WI38 (cell line): ENCODE data around the gene COL23A1.
"Not testable (repeated sequence)": the region's sequence is repeated elsewhere in the genome, so short reads cannot be mapped to it uniquely, and the experiment has no call there.

Source experiments
- H3K4me3 ChIP-seq: 2 replicates; pipeline ENCODE4 v1.5.1; 2011; ENCODE audit warnings: low read depth, mild to moderate bottlenecking, control low read depth, low read length
- TF ChIP-seq, protein P1 (sequence below): IDR thresholded peaks from 2 replicates; pipeline ENCODE4 v1.5.1; 2012; ENCODE audit warnings: low read depth, mild to moderate bottlenecking, control low read depth, low read length

COL23A1 gene

GRCh38 chr5:178307267-178308045, 282.7 kb downstream of the COL23A1 start:
- TF ChIP-seq, protein P1, sequence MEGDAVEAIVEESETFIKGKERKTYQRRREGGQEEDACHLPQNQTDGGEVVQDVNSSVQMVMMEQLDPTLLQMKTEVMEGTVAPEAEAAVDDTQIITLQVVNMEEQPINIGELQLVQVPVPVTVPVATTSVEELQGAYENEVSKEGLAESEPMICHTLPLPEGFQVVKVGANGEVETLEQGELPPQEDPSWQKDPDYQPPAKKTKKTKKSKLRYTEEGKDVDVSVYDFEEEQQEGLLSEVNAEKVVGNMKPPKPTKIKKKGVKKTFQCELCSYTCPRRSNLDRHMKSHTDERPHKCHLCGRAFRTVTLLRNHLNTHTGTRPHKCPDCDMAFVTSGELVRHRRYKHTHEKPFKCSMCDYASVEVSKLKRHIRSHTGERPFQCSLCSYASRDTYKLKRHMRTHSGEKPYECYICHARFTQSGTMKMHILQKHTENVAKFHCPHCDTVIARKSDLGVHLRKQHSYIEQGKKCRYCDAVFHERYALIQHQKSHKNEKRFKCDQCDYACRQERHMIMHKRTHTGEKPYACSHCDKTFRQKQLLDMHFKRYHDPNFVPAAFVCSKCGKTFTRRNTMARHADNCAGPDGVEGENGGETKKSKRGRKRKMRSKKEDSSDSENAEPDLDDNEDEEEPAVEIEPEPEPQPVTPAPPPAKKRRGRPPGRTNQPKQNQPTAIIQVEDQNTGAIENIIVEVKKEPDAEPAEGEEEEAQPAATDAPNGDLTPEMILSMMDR, result no peak

GRCh38 chr5:178306430-178307225, 283.6 kb downstream of the COL23A1 start:
- TF ChIP-seq, protein P1, result no peak
- no peak overlapping the region for H3K4me3 ChIP-seq

More at GRCh38 chr5:178307267-178308045, 282.7 kb downstream of the COL23A1 start:
- H3K4me3 ChIP-seq, result no peak overlapping the region

- TF ChIP-seq, protein P1, result no peak
- H3K4me3 ChIP-seq, result no peak overlapping the region
Measured at GRCh38 chr5:178305801-178306200, 284.4 kb downstream of the COL23A1 start.

DNA sequence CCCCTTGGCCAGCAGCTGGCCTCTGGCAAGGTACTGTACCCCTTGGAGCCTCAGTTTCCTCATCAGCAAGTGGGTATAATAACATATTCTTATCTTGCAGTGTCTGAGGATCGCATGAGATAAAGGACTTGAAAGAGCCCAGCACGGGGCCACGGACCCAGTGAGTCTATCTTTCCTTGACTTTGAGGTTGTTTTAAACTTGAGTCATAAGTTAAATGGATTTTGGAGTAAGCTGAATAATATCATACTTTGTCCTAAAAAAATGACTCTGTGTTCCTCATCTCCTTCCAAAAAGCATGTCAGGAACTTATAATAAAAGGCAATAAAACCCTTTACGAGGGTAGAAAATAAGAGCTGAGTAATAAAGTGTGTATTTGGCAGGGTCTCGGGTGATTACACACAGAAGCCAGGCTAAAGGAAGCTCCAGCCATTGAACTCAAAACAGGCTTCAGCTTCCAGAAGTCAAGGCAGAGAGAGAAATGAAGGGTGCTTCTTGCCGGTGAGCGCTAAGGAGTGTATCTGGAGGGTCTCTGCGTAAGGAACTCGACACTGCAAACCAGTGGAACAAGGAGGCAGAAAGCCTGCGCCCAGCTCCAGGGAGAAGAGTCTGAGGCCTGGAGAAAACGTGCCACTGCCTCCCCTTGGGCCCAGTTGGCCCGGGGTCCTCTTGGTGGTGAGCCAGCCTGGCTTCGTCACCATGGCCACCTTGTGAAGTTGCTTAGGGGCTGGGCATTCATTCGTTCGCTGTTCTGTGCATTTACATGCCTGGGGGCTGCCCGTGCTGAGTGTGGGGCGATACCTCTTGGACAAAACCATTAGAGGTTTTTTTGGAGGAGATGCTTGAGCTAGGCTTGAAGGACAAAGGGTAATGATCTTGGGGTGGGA, 285.2 kb downstream of the COL23A1 start:
- TF ChIP-seq, protein P1, result no peak

GRCh38 chr5:178304016-178304415, 286.2 kb downstream of the COL23A1 start:
- no peak overlapping the region for H3K4me3 ChIP-seq
- TF ChIP-seq, protein P1, result no peak

More for the DNA sequence above, 285.2 kb downstream of the COL23A1 start:
- no peak overlapping the region for H3K4me3 ChIP-seq

GRCh38 chr5:178302321-178302720, 287.9 kb downstream of the COL23A1 start:
- H3K4me3 ChIP-seq, result not testable (repeated sequence)

DNA sequence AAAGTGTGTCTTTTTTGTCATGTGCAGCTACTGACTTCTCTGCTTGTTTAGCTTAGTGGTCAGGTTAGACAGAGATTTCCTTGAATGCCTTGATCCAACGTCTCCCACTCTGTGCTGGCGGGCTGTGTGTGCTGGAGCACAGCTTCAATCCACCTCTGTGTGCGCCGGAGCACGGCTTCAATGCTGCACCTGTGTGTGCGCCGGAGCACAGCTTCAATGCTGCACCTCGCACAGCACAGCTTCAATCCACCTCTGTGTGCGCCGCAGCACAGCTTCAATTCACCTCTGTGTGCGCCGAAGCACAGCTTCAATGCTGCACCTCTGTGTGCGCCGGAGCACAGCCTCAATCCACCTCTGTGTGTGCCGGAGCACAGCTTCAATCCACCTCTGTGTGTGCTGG, 288.6 kb downstream of the COL23A1 start:
- H3K4me3 ChIP-seq, result no peak overlapping the region

More for the DNA sequence above, 288.6 kb downstream of the COL23A1 start:
- TF ChIP-seq, protein P1, result no peak
